Adrenal gland (tissue), 12 donors: ENCODE results near the gene KRTAP12-4. TPM values are rescaled to one million over a fixed set of nuclear protein-coding genes. Genes with fewer than 3 reads are reported as not detected.

Experiments used
- DNase-seq, 7 donors: peaks; one replicate each; pipeline ENCODE4 v3.0.0-alpha.2; 2019 to 2020
- H3K27ac ChIP-seq, 5 donors: fragments of 200-600 bp; sonication (generic) in 4 of 5; 1 replicate in 3 of 5; 2 replicates in 2 of 5; pipeline versions ENCODE4 v1.5.1 to v1.8.0; 2016 to 2020; ENCODE audit warnings: mild to moderate bottlenecking in 1 of 5
- H3K27me3 ChIP-seq: fragments of 200-600 bp; 2 replicates; pipeline ENCODE4 v1.8.0; 2021
- H3K36me3 ChIP-seq, 2 donors: fragments of 200-600 bp; replicated peaks in 1 of 2; 1 replicate in 1 of 2; 2 replicates in 1 of 2; pipeline versions ENCODE4 v1.5.1 to v1.8.0; 2018 to 2022
- H3K4me1 ChIP-seq, 2 donors: fragments of 200-600 bp; replicated peaks in 1 of 2; 1 replicate in 1 of 2; 2 replicates in 1 of 2; pipeline versions ENCODE4 v1.5.1 to v1.8.0; 2018 to 2021
- H3K4me3 ChIP-seq, 4 donors: fragments of 200-600 bp; sonication (generic) in 3 of 4; one replicate each; pipeline ENCODE4 v1.5.1; 2016 to 2018
- H3K9me3 ChIP-seq, 3 donors: fragments of 200-600 bp; sonication (generic) in 1 of 3; replicated peaks in 1 of 3; 1 replicate in 2 of 3; 2 replicates in 1 of 3; pipeline versions ENCODE4 v1.5.1 to v1.8.0; 2016 to 2021
- CTCF ChIP-seq, 6 experiments: fragments of 450-650 bp in 4 of 6; fragments of 200-600 bp in 2 of 6; sonication (generic) in 1 of 6; IDR thresholded peaks; 1 replicate in 5 of 6; 2 replicates in 1 of 6; pipeline versions ENCODE4 v1.5.1 to v1.8.0; 2016 to 2021; ENCODE audit warnings: antibody characterized with exemption in 6 of 6, mild to moderate bottlenecking in 2 of 6, moderate library complexity in 1 of 6
- POLR2A ChIP-seq, 2 donors: fragments of 450-650 bp; IDR thresholded peaks; one replicate each; pipeline ENCODE4 v1.6.1; 2017; ENCODE audit warnings: antibody characterized with exemption in 2 of 2, mild to moderate bottlenecking in 2 of 2, moderate library complexity in 1 of 2
- WGBS, 4 donors: extraction: QIAGEN DNeasy Blood & Tissue Kit in 2 of 4; methylation state at CpG; one replicate each; pipeline versions ENCODE4 v1.1.5 to v1.1.7; 2013 to 2017; 5-methylcytosine and 5-hydroxymethylcytosine counted together
- intact Hi-C, 2 donors: fragments of 100-400 bp; cut with DNase I; formaldehyde crosslinking; loops; one replicate each; pipeline versions ENCODE4 v1.14.1 to v1.15.0; 2022 to 2023
- polyA plus RNA-seq, 3 donors: library from polyadenylated mRNA; stranded (reverse); fragments of 200-250 nt in 2 of 3; fragments of 350-450 nt in 1 of 3; fragmentation: Illumina TruSeq in 1 of 3; extraction: RNeasy Lipid Tissue Mini Kit (QIAGEN cat#74804) in 1 of 3; gene quantifications; one replicate each; pipeline ENCODE4 v1.2.3, GENCODE V29; 2013 to 2014
- total RNA-seq, 9 donors: library from RNA; depleted of rRNA in 4 of 9; stranded (reverse); fragments of >200 nt in 4 of 9; fragments of 120-200 nt in 1 of 9; fragmentation: NEBNext Ultra II Directional in 1 of 9; extraction: Animal tissue kit (Norgen Biotek cat#: 25700) in 1 of 9; gene quantifications; one replicate each; pipeline versions ENCODE4 v1.1.0 to v1.2.4, GENCODE V29; 2013 to 2023
- donor health status: healthy with polysubstance abuse.
- donor health status: Bipolar disorder and iron deficiency.
- donor health status: DM: yes; HTN: yes; CAD: no.
- donor health status: DM: no; HTN: no; CAD: no.
- donor health status: DM: no; HTN: no; CAD: no.
- donor health status: DM: yes; HTN: yes; CAD: no.

The KRTAP12-4 gene
- total and polyA plus RNA-seq, 12 donors, result not detected

- intact Hi-C loops, result no loop called here
- Histone ChIP-seq H3K27ac (no peak overlapping the region), H3K9me3 (no peaks in the 10 kb centered on the region), H3K27me3 (no peaks in the 10 kb centered on the region), H3K4me1 (no peaks in the 10 kb centered on the region), H3K4me3 (no peak overlapping the region), H3K36me3 (no peaks in the 10 kb centered on the region)
- DNase-seq, result no peak
- TF ChIP-seq CTCF (IDR thresholded peaks at IDR 0.05) (no peak), POLR2A (IDR thresholded peaks at IDR 0.05) (no peak)
- WGBS, 4 donors, result 71 to 76% (median 74%) methylated on average over 12 to 17 of the region's 17 CpGs
These were observed 38.4 kb downstream of the KRTAP12-4 start for GRCh38 chr21:44615911-44616590.

GRCh38 chr21:44615466-44615865, 39.0 kb downstream of the KRTAP12-4 start:
- Histone ChIP-seq H3K4me1 (no peaks in the 10 kb centered on the region), H3K36me3 (no peaks in the 10 kb centered on the region), H3K27ac (no peak overlapping the region), H3K27me3 (no peaks in the 10 kb centered on the region), H3K9me3 (no peaks in the 10 kb centered on the region), H3K4me3 (no peak overlapping the region)
- 62 to 78% (median 74%) methylated on average over 6 to 8 of the region's 8 CpGs for WGBS, 4 donors
- intact Hi-C loops, result no loop called here
- TF ChIP-seq CTCF (IDR thresholded peaks at IDR 0.05) (no peak), POLR2A (IDR thresholded peaks at IDR 0.05) (no peak)
- DNase-seq, result no peak

- H3K27ac ChIP-seq, result no peak overlapping the region
- no peaks in the 10 kb centered on the region for H3K27me3 ChIP-seq
- no peaks in the 10 kb centered on the region for H3K36me3 ChIP-seq
- no peaks in the 10 kb centered on the region for H3K4me1 ChIP-seq
- no peak for DNase-seq
- no peaks in the 10 kb centered on the region for H3K9me3 ChIP-seq
- H3K4me3 ChIP-seq, result no peak overlapping the region
- no peak for TF ChIP-seq CTCF (IDR thresholded peaks at IDR 0.05)
- no peak for TF ChIP-seq POLR2A (IDR thresholded peaks at IDR 0.05)
- intact Hi-C loops, result no loop called here
- WGBS, 4 donors, result 86 to 90% (median 87%) methylated on average over 21 to 28 of the region's 28 CpGs
These were observed 39.5 kb downstream of the KRTAP12-4 start for GRCh38 chr21:44614961-44615391.

GRCh38 chr21:44614161-44614631, 40.3 kb downstream of the KRTAP12-4 start:
- Histone ChIP-seq H3K27me3 (no peaks in the 10 kb centered on the region), H3K4me3 (no peak overlapping the region), H3K4me1 (no peaks in the 10 kb centered on the region), H3K36me3 (no peaks in the 10 kb centered on the region), H3K9me3 (no peaks in the 10 kb centered on the region), H3K27ac (no peak overlapping the region)
- TF ChIP-seq CTCF (IDR thresholded peaks at IDR 0.05) (no peak), POLR2A (IDR thresholded peaks at IDR 0.05) (no peak)
- DNase-seq, result no peak
- intact Hi-C loops, result no loop called here
- WGBS, 4 donors, result 74 to 88% (median 77%) methylated on average over 10 to 20 of the region's 20 CpGs
